Mucosa of descending colon (tissue), 3 donors: ENCODE measurements around the gene TAGLN3. TPM values are rescaled to one million over a fixed set of nuclear protein-coding genes. Genes with fewer than 3 reads are reported as not detected.

Source experiments
- ATAC-seq: fragments of 200-7000 bp; cut with Tn5 transposase; one replicate; pipeline ENCODE4 v1.9.1; 2020; ENCODE audit warnings: mild to moderate bottlenecking, moderate library complexity
- DNase-seq, 3 donors: peaks; one replicate each; pipeline ENCODE4 v3.0.0-alpha.2; 2020
- H3K36me3 ChIP-seq: fragments of 200-600 bp; one replicate; pipeline ENCODE4 v1.8.0; 2021; ENCODE audit warnings: low read depth, mild to moderate bottlenecking
- H3K4me1 ChIP-seq: fragments of 200-600 bp; one replicate; pipeline ENCODE4 v1.8.0; 2021; ENCODE audit warnings: low read depth, mild to moderate bottlenecking
- H3K4me3 ChIP-seq: fragments of 200-600 bp; one replicate; pipeline ENCODE4 v1.8.0; 2021; ENCODE audit warnings: mild to moderate bottlenecking
- H3K9me3 ChIP-seq: fragments of 200-600 bp; one replicate; pipeline ENCODE4 v1.8.0; 2021; ENCODE audit warnings: mild to moderate bottlenecking
- intact Hi-C, 2 donors: fragments of 100-400 bp; cut with DNase I in 1 of 2; cut with micrococcal nuclease in 1 of 2; formaldehyde crosslinking; loops; one replicate each; pipeline versions ENCODE4 v1.11.0 to v1.11.1; 2022; cut with DNase I, micrococcal nuclease
- total RNA-seq, 3 donors: library from RNA; stranded (reverse); fragmentation: NEBNext Ultra II Directional in 2 of 3; extraction: Animal tissue kit (Norgen Biotek cat#: 25700) in 2 of 3; gene quantifications; one replicate each; pipeline versions ENCODE4 v1.2.1 to v1.2.4, GENCODE V29; 2021 to 2023
- TF ChIP-seq, protein P1 (sequence below): fragments of 200-600 bp; IDR thresholded peaks from one replicate; pipeline ENCODE4 v1.8.0; 2022; ENCODE audit warnings: antibody characterized with exemption, mild to moderate bottlenecking
- donor health status: DM: no; HTN: no; CAD: no; lungs with moderate emphysema.
- donor health status: DM: no; HTN: no; CAD: no.
- donor health status: DM: no; HTN: yes; CAD: no.

Gene TAGLN3
- total RNA-seq, 3 donors from 2014 or later: 0.27 to 14.7 (median 0.49) TPM

DNA sequence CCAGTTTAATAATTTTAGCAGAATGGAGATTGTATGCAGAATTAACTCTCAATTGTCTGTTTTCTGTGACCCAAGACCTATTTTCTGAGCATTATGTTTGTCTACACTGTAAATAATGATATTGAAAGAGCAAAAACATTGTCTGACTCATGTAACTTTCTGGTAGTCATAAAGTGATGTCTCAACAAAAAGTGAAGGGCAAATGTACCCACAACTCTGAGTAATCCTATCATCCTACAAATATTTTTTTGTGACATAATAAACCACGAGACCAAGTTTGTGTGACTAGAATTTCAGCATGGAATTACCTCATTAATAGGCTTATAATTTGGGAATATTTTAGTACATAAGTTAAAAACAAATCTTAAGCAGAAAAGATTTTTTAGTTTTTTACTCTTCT lies 35.3 kb upstream of the TAGLN3 start:
- DNase-seq: no peak
- TF ChIP-seq, protein P1, sequence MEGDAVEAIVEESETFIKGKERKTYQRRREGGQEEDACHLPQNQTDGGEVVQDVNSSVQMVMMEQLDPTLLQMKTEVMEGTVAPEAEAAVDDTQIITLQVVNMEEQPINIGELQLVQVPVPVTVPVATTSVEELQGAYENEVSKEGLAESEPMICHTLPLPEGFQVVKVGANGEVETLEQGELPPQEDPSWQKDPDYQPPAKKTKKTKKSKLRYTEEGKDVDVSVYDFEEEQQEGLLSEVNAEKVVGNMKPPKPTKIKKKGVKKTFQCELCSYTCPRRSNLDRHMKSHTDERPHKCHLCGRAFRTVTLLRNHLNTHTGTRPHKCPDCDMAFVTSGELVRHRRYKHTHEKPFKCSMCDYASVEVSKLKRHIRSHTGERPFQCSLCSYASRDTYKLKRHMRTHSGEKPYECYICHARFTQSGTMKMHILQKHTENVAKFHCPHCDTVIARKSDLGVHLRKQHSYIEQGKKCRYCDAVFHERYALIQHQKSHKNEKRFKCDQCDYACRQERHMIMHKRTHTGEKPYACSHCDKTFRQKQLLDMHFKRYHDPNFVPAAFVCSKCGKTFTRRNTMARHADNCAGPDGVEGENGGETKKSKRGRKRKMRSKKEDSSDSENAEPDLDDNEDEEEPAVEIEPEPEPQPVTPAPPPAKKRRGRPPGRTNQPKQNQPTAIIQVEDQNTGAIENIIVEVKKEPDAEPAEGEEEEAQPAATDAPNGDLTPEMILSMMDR: no peak
- H3K9me3 ChIP-seq: no peaks in the 10 kb centered on the region
- H3K4me3 ChIP-seq: no peak overlapping the region
- ATAC-seq: no peak
- no peaks in the 10 kb centered on the region for H3K36me3 ChIP-seq
- intact Hi-C loops: loop anchor here in 1 of 2 donors (10.0 kb wide), 1 partner anchor 109 kb away; the partner anchor contains the start of gene PHLDB2
- H3K4me1 ChIP-seq: peaks cover 3% of the 10 kb centered on the region

GRCh38 chr3:111965484-111965883 lies 33.2 kb upstream of the TAGLN3 start:
- TF ChIP-seq, protein P1: no peak
- intact Hi-C loops: loop anchor here (5.0 to 10.0 kb wide), 2 partner anchors 111 to 248 kb away; partner anchors contain the start of gene PHLDB2 (in 1 of the 2)
- Histone ChIP-seq H3K4me3 (no peak overlapping the region), H3K9me3 (no peaks in the 10 kb centered on the region), H3K36me3 (no peaks in the 10 kb centered on the region), H3K4me1 (peaks cover 3% of the 10 kb centered on the region)
- DNase-seq (no peak), ATAC-seq (no peak)

DNA sequence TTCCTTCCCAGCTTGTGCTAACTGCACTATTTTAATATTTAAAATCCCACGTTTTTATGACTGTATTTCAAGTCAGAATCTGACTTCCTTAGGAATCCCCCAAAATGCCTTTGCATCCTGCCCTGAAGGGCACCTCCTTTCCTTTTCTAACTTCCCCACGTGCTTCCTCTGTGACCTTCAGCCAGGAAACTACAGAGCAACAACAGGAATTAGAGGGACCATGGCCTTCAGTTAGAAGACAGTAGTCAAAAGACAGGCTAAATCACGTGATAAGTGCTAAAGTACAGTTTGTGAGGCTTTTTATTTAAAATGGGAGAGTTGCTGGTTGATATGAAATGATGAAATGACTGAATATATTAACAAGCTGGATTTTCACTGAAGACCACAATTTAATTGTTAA lies 31.7 kb upstream of the TAGLN3 start:
- TF ChIP-seq, protein P1: no peak
- peaks cover 3% of the 10 kb centered on the region for H3K4me1 ChIP-seq
- H3K4me3 ChIP-seq: no peak overlapping the region
- no peak for DNase-seq
- intact Hi-C loops: loop anchor here (1.0 to 10.0 kb wide), 3 partner anchors 112 to 250 kb away; partner anchors contain the start of gene PHLDB2 (in 1 of the 2)
- no peaks in the 10 kb centered on the region for H3K9me3 ChIP-seq
- no peaks in the 10 kb centered on the region for H3K36me3 ChIP-seq
- no peak for ATAC-seq

GRCh38 chr3:111967651-111968274 lies 31.0 kb upstream of the TAGLN3 start:
- Histone ChIP-seq H3K36me3 (no peaks in the 10 kb centered on the region), H3K4me1 (peaks cover 3% of the 10 kb centered on the region), H3K4me3 (no peak overlapping the region), H3K9me3 (no peaks in the 10 kb centered on the region)
- DNase-seq (peak; percentile 64 to 98 (median 77)), ATAC-seq (peak; percentile 99)
- TF ChIP-seq, protein P1: peak; percentile 69
- intact Hi-C loops: loop anchor here (1.0 to 10.0 kb wide), 3 partner anchors 113 to 250 kb away; partner anchors contain the start of gene PHLDB2 (in 1 of the 2)

DNA sequence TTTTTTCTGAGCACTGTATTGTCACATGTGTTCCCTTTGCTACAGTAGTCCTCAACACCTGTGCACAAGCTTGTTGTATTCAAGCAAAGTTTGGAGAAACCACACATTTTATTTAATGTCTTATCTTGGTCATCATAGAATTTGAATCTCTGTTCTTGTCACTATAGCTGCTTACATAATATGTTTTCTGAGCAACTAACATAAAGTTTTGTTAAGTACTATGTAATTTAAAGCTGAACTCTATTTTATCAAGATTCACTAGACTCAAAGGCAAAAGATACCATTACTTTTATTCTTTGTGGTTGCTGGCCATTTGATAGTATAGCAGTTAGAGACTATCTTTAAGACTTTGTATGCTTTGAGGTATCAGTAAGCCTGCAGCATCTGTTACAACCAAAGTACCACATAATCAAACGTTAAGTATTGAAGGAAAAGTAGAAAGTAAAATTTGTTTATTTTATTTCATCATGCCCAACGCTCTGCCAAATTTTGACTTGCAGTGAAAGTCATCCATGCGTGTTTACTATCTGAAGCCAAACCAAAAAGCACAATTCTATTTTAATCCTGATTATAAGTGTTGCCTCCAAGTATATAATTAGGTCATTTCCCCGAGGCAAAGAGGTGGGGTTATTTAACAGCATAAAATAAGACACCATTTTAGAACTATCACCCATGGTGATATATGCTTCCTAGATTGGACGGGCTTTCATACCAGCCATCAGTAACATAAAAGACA lies 30.2 kb upstream of the TAGLN3 start:
- intact Hi-C loops: loop anchor here (5.0 to 10.0 kb wide), 2 partner anchors 114 to 251 kb away; partner anchors contain the start of gene PHLDB2 (in 1 of the 2)
- no peaks in the 10 kb centered on the region for H3K36me3 ChIP-seq
- H3K4me3 ChIP-seq: no peak overlapping the region

More for the DNA sequence above, 30.2 kb upstream of the TAGLN3 start:
- TF ChIP-seq, protein P1: no peak
- no peak for ATAC-seq
- no peak for DNase-seq
- no peaks in the 10 kb centered on the region for H3K9me3 ChIP-seq
- H3K4me1 ChIP-seq: peaks cover 3% of the 10 kb centered on the region
